IPS-18c (cell line): ENCODE data around the gene GRAMD2B.

Experiments used
- H3K4me3 ChIP-seq: 2 replicates; pipeline ENCODE4 v1.7.0; 2013; ENCODE audit warnings: low read depth, mild to moderate bottlenecking, low read length, moderate library complexity; ENCODE audit not compliant: insufficient read depth
- H3K9me3 ChIP-seq: one replicate; pipeline ENCODE4 v1.6.1; 2013; ENCODE audit warnings: mild to moderate bottlenecking, low read length, moderate library complexity; ENCODE audit not compliant: control insufficient read depth, insufficient read depth

Gene GRAMD2B

GRCh38 chr5:126486332-126486731, 63.1 kb downstream of the GRAMD2B start:
- Histone ChIP-seq H3K9me3 (no peaks in the 10 kb centered on the region), H3K4me3 (no peak overlapping the region)

- Histone ChIP-seq H3K9me3 (no peaks in the 10 kb centered on the region), H3K4me3 (no peak overlapping the region)
Observed at GRCh38 chr5:126487596-126487995, 64.4 kb downstream of the GRAMD2B start.

GRCh38 chr5:126488443-126489065, 65.3 kb downstream of the GRAMD2B start:
- no peaks in the 10 kb centered on the region for H3K9me3 ChIP-seq
- no peak overlapping the region for H3K4me3 ChIP-seq

- no peaks in the 10 kb centered on the region for H3K9me3 ChIP-seq
Observed at GRCh38 chr5:126490167-126490940, 67.1 kb downstream of the GRAMD2B start.

GRCh38 chr5:126492939-126493338, 69.7 kb downstream of the GRAMD2B start:
- Histone ChIP-seq H3K9me3 (no peaks in the 10 kb centered on the region), H3K4me3 (no peak overlapping the region)

More at GRCh38 chr5:126490167-126490940, 67.1 kb downstream of the GRAMD2B start:
- H3K4me3 ChIP-seq = no peak overlapping the region

- no peaks in the 10 kb centered on the region for H3K9me3 ChIP-seq
- H3K4me3 ChIP-seq = no peak overlapping the region
Observed at GRCh38 chr5:126494393-126494792, 71.2 kb downstream of the GRAMD2B start.

- H3K4me3 ChIP-seq = no peak overlapping the region
- H3K9me3 ChIP-seq = no peaks in the 10 kb centered on the region
Observed at GRCh38 chr5:126497506-126497905, 74.3 kb downstream of the GRAMD2B start.

GRCh38 chr5:126499278-126499677, 76.1 kb downstream of the GRAMD2B start:
- Histone ChIP-seq H3K9me3 (no peaks in the 10 kb centered on the region), H3K4me3 (no peak overlapping the region)

- H3K4me3 ChIP-seq = no peak overlapping the region
- H3K9me3 ChIP-seq = no peaks in the 10 kb centered on the region
Observed at GRCh38 chr5:126499853-126500342, 76.7 kb downstream of the GRAMD2B start.

GRCh38 chr5:126501448-126501847, 78.2 kb downstream of the GRAMD2B start:
- no peaks in the 10 kb centered on the region for H3K9me3 ChIP-seq

GRCh38 chr5:126503602-126504104, 80.4 kb downstream of the GRAMD2B start:
- Histone ChIP-seq H3K4me3 (no peak overlapping the region), H3K9me3 (no peaks in the 10 kb centered on the region)

More at GRCh38 chr5:126501448-126501847, 78.2 kb downstream of the GRAMD2B start:
- no peak overlapping the region for H3K4me3 ChIP-seq

GRCh38 chr5:126506079-126506478, 82.9 kb downstream of the GRAMD2B start:
- Histone ChIP-seq H3K4me3 (no peak overlapping the region), H3K9me3 (no peaks in the 10 kb centered on the region)

- Histone ChIP-seq H3K9me3 (no peaks in the 10 kb centered on the region), H3K4me3 (no peak overlapping the region)
Observed at GRCh38 chr5:126508251-126508961, 85.2 kb downstream of the GRAMD2B start.

- Histone ChIP-seq H3K9me3 (no peaks in the 10 kb centered on the region), H3K4me3 (no peak overlapping the region)
Observed at GRCh38 chr5:126508962-126509279, 85.7 kb downstream of the GRAMD2B start.

GRCh38 chr5:126509339-126509738, 86.1 kb downstream of the GRAMD2B start:
- no peaks in the 10 kb centered on the region for H3K9me3 ChIP-seq
- H3K4me3 ChIP-seq = no peak overlapping the region

- Histone ChIP-seq H3K9me3 (no peaks in the 10 kb centered on the region), H3K4me3 (no peak overlapping the region)
Observed at GRCh38 chr5:126511961-126512360, 88.8 kb downstream of the GRAMD2B start.

GRCh38 chr5:126512451-126512850, 89.2 kb downstream of the GRAMD2B start:
- Histone ChIP-seq H3K4me3 (no peak overlapping the region), H3K9me3 (no peaks in the 10 kb centered on the region)

GRCh38 chr5:126513302-126513701, 90.1 kb downstream of the GRAMD2B start:
- no peak overlapping the region for H3K4me3 ChIP-seq
- no peaks in the 10 kb centered on the region for H3K9me3 ChIP-seq
